LNCaP clone FGC (cell line): Measurements from ENCODE around the gene ZNF14.

ENCODE experiments used
- DNase-seq: peaks from one replicate; pipeline ENCODE4 v3.0.0-alpha.2; 2011; ENCODE audit warnings: low read depth
- H3K4me3 ChIP-seq: 2 replicates; pipeline ENCODE4 v1.5.1; 2011; ENCODE audit warnings: mild to moderate bottlenecking, low read depth, low read length, control low read depth
- TF ChIP-seq, protein P1 (sequence below): IDR thresholded peaks from 2 replicates; pipeline ENCODE4 v1.5.1; 2012; ENCODE audit warnings: mild to moderate bottlenecking; ENCODE audit not compliant: control insufficient read depth, insufficient read depth; ENCODE audit errors: extremely low read depth

ZNF14 gene

DNA sequence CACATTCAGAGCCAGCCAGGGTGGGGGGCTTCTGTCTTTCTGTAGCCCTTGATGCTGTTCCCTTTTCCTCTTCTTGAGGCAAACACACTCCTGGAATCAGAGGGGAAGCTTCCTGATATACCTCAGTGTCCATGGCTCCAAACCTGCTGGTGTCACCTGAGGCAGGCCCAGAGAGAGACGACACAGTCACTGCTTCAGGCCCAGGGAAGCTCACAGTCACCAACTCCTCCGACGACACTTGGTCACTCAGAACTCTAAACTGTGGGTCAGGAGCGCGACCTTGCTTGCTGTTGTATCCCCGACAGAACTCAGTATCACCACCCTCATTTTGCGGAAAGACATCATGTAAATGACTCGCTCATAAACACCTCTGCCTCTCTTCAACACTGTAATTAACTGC is 70.6 kb downstream of the ZNF14 start:
- TF ChIP-seq, protein P1, sequence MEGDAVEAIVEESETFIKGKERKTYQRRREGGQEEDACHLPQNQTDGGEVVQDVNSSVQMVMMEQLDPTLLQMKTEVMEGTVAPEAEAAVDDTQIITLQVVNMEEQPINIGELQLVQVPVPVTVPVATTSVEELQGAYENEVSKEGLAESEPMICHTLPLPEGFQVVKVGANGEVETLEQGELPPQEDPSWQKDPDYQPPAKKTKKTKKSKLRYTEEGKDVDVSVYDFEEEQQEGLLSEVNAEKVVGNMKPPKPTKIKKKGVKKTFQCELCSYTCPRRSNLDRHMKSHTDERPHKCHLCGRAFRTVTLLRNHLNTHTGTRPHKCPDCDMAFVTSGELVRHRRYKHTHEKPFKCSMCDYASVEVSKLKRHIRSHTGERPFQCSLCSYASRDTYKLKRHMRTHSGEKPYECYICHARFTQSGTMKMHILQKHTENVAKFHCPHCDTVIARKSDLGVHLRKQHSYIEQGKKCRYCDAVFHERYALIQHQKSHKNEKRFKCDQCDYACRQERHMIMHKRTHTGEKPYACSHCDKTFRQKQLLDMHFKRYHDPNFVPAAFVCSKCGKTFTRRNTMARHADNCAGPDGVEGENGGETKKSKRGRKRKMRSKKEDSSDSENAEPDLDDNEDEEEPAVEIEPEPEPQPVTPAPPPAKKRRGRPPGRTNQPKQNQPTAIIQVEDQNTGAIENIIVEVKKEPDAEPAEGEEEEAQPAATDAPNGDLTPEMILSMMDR: no peak
- DNase-seq: no peak
- H3K4me3 ChIP-seq: peak overlapping the region; percentile 98

DNA sequence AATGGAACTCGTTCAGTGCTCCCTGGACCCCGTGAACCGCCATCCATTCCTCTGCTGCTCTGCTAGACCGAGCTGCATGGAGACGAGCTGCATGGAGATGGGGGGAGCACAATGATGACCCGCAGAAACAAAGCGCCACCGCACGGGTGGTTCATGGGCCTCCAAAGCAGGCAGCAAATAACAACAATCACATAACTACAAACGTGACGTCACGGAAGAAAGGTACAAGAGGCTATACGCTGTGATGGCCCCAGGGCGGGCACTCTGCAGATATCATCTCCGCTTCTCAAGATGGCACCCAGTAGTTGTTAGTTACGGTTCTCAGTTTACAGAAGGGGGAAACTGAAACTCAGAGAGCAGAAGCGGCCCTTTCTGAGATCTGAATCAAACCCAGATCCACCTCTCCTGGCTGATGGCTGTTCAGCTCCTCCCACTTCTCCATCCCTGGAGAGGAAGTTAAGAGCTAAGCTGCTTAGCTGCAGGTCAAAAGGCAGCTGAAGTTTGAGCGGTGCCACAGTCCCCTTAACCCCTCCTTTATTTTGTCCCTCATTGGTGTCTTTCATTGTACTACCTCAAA is 71.1 kb downstream of the ZNF14 start:
- no peak for DNase-seq
- peak overlapping the region; percentile 98 for H3K4me3 ChIP-seq

DNA sequence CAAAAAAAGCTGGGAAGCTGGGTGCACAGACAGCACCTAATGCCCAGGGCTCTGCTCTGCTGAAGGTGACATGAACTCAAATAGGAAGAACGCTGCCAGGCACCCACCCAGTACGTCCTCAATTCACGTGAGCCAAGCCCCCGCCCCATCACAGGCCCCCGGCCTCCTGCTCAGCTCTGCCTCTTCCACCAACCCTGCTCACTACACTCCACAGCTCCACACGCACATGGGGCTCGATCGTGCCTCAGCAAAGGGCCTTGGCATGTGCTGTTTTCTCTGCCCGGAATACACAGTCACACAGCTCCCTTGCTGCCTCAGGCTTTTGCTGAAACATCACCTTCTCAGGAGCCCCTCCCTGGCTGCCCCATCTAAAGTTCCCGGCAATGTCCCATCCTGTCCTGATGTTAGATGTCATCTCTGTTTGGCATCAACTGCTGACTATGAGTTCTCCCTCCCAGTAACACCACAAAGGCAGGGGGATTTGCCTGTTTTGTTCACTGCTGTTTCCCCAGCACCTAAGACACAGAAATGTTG is 71.7 kb downstream of the ZNF14 start:
- no peak overlapping the region for H3K4me3 ChIP-seq
- DNase-seq: no peak
- TF ChIP-seq, protein P1: no peak

More for the DNA sequence above, 71.1 kb downstream of the ZNF14 start:
- TF ChIP-seq, protein P1: no peak
